Adrenal gland (tissue), 5 donors: ENCODE results near the gene PDE7B.

Source experiments
- POLR2A ChIP-seq, 2 donors: fragments of 450-650 bp; IDR thresholded peaks; one replicate each; pipeline ENCODE4 v1.6.1; 2017; ENCODE audit warnings: antibody characterized with exemption in 2 of 2, mild to moderate bottlenecking in 2 of 2, moderate library complexity in 1 of 2
- TF ChIP-seq, protein P1 (sequence below), 6 experiments: fragments of 450-650 bp in 4 of 6; fragments of 200-600 bp in 2 of 6; sonication (generic) in 1 of 6; IDR thresholded peaks; 1 replicate in 5 of 6; 2 replicates in 1 of 6; pipeline versions ENCODE4 v1.5.1 to v1.8.0; 2016 to 2021; ENCODE audit warnings: antibody characterized with exemption in 6 of 6, mild to moderate bottlenecking in 2 of 6, moderate library complexity in 1 of 6
- donor health status: DM: no; HTN: no; CAD: no.

GRCh38 chr6:136111831-136112230 lies 260.3 kb downstream of the PDE7B start:
- TF ChIP-seq POLR2A (IDR thresholded peaks at IDR 0.05) = no peak
- TF ChIP-seq, protein P1, sequence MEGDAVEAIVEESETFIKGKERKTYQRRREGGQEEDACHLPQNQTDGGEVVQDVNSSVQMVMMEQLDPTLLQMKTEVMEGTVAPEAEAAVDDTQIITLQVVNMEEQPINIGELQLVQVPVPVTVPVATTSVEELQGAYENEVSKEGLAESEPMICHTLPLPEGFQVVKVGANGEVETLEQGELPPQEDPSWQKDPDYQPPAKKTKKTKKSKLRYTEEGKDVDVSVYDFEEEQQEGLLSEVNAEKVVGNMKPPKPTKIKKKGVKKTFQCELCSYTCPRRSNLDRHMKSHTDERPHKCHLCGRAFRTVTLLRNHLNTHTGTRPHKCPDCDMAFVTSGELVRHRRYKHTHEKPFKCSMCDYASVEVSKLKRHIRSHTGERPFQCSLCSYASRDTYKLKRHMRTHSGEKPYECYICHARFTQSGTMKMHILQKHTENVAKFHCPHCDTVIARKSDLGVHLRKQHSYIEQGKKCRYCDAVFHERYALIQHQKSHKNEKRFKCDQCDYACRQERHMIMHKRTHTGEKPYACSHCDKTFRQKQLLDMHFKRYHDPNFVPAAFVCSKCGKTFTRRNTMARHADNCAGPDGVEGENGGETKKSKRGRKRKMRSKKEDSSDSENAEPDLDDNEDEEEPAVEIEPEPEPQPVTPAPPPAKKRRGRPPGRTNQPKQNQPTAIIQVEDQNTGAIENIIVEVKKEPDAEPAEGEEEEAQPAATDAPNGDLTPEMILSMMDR (IDR thresholded peaks at IDR 0.05) = no peak
